GM19324 (cell line): ENCODE data around the gene POP7.

Experiments
- ATAC-seq: cut with Tn5 transposase; IDR thresholded peaks from one replicate; pipeline ENCODE4 v1.9.1; 2021; ENCODE audit warnings: mild to moderate bottlenecking, moderate library complexity; ENCODE audit not compliant: unreplicated experiment, low FRiP score

The POP7 gene

DNA sequence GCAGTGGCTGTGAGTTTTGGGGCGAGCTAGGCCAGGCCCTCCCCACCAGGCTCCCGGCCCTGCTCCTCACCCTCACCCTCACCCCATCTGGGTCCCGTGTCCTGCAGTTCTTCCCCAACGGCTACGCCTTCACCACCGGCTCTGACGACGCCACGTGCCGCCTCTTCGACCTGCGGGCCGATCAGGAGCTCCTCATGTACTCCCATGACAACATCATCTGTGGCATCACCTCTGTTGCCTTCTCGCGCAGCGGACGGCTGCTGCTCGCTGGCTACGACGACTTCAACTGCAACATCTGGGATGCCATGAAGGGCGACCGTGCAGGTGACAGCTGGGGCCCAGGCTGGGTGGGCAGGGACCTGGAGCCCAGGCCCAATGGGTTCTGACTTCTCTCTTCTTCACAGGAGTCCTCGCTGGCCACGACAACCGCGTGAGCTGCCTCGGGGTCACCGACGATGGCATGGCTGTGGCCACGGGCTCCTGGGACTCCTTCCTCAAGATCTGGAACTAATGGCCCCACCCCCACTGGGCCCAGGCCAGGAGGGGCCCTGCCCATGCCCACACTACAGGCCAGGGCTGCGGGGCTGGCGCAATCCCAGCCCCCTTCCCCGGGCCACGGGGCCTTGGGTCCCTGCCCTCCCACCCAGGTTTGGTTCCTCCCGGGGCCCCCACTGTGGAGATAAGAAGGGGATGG is 27.5 kb upstream of the POP7 start:
- ATAC-seq: no peak

GRCh38 chr7:100679129-100679926 is 26.6 kb upstream of the POP7 start:
- ATAC-seq: no peak

- no peak for ATAC-seq
Measured at GRCh38 chr7:100679927-100680575, 25.9 kb upstream of the POP7 start.

DNA sequence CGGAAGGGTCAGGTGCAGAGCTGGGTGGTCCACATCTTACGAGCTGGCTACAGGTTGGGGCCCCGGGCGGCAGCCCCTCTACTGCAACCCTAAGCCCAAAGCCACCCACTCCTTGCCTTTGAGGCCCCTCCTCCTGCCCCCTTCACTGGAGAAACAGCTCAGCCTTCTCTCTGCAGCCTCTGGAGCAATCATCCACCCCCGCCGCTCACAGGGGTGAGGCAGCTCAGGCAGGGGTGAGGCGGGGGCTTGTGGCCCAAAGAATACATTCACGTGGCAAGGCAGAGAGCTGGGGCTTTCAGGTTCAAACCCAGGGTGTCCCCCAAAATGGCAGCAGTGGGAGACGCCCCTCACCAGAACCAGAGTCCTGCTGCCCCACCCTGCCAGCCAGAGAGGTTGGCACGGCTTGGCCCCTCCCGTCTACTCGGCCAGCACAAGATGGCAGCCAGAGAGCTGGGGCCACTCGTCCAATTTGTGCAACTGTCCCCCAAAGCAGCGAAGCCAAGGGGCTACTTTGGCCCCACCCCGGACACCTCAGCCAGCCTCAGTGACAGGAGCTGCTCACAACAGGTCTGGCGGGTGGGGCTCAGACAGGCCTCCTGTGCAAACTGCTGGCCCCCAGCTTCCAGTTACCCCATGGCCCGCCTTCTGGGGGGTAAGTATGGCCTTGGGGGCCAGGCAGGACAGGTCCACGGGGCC is 25.2 kb upstream of the POP7 start:
- no peak for ATAC-seq

GRCh38 chr7:100681491-100682227 is 24.3 kb upstream of the POP7 start:
- no peak for ATAC-seq

DNA sequence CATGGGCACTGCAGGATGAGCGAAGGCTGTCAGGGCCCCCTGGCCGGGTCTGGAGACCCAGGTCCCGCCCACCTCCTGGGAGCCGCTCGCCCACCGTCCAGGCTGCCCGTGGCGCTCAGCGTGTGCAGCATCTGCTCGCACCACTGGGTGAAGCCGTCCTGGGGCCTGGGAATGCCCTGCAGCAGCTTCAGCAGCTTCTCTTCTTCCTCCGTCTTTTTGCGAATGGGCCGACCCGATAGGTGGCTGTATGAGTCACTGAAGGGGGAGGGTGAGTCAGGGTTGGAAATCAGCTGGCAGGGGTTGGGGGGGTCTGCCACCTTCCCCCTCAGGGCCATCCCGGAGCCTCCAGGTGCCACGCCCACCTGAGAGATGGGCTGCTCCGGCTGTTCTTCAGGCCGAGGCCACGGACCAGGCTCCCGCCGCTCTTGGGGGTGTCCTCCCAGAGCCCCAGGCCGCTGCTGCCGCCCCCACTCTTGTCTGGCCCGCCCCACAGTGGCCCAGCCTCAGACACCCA is 23.6 kb upstream of the POP7 start:
- ATAC-seq: no peak

GRCh38 chr7:100682991-100683658 is 22.8 kb upstream of the POP7 start:
- no peak for ATAC-seq

DNA sequence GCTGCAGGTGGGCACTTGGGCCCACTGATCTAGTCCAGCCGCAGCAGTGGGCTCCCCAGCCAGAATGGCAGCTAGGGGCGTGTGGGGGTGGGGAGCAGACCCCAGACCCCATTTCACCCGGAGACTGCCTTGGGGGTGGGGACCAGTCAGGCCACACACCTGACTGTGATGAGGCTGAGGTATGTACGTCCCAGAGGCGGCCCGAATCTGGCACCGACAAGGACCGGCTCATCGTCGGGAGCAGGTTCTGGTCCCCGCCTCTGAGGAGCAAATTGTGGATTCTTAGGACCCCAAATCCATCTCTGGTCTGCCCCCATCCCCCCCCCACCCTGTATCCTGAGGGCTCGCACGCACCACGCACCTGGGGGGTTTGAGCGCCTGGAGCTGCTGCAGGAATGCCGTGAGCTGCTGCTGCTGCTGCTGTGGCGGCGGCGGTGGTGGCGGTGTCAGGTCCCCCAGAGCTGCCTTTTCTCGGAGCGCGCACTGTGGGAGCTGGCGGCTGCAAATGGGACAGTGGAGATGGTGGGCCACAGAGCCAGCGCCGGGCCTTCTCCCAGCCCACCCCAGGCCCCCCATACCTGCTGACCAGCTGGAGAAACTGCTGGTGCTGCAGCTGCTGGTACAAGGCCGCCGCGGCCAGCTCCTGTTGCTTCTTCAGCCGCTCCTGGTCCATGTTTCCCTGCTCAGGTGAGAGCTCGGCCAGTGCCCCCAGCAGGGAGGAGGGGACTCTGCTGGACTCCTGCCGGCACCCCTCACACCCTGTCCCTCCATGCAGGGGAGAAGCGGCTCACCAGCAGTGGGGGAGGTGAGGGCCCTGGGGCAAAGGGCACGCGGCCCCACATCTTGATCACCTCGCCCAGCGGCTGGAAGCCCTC is 22.0 kb upstream of the POP7 start:
- no peak for ATAC-seq

- no peak for ATAC-seq
Measured at GRCh38 chr7:100684534-100685042, 21.3 kb upstream of the POP7 start.

GRCh38 chr7:100685049-100685605 is 20.8 kb upstream of the POP7 start:
- no peak for ATAC-seq

- ATAC-seq: no peak
Measured at GRCh38 chr7:100685631-100686145, 20.2 kb upstream of the POP7 start.

- ATAC-seq: no peak
Measured at GRCh38 chr7:100686201-100686821, 19.6 kb upstream of the POP7 start.

GRCh38 chr7:100686822-100687211 is 19.1 kb upstream of the POP7 start:
- ATAC-seq: no peak

- ATAC-seq: no peak
Measured at GRCh38 chr7:100687261-100687660, 18.7 kb upstream of the POP7 start.

- ATAC-seq: no peak
Measured at GRCh38 chr7:100687751-100688300, 18.1 kb upstream of the POP7 start.

DNA sequence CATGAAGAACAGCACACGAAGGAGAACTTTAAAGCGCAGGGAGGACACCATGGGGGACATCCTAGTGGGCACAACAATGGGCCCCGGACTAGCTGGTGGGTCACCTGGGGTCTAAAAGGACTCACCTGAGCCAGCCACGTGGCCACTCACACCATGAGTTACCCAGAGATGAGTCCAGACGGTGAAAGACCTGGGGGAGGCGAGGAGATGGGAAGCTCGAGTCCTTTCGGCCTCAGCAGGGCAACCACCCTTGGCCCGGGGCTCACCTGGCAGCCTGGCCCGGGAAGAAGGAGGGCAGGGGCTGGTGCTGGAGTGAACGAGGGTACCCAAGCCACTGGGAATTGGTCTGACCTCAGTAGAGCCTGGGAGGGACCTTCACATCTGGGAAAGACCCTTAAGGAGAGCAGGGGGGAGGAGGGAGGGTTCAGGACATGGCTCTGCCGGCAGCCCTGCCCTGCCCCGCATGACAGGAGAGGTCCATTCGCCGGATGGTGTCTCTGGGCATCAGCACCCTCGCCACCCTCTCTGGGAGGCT is 17.5 kb upstream of the POP7 start:
- no peak for ATAC-seq
